SU-DHL-6 (cell line): ENCODE results near the gene MRPL54.

Experiments used
- CTCF ChIP-seq: fragments of 200-600 bp; sonication (generic); IDR thresholded peaks from one replicate; pipeline ENCODE4 v1.5.1; 2017; ENCODE audit warnings: antibody characterized with exemption, mild to moderate bottlenecking, low read length, moderate library complexity; ENCODE audit not compliant: insufficient read depth, poor library complexity, severe bottlenecking
- EZH2phosphoT487 ChIP-seq: fragments of 200-600 bp; sonication (generic), shearing (Covaris generic); conservative IDR thresholded peaks from 2 replicates; pipeline ENCODE4 v1.6.1; 2018; ENCODE audit warnings: mild to moderate bottlenecking, antibody characterized with exemption, low read length, moderate library complexity, mixed read lengths

DNA sequence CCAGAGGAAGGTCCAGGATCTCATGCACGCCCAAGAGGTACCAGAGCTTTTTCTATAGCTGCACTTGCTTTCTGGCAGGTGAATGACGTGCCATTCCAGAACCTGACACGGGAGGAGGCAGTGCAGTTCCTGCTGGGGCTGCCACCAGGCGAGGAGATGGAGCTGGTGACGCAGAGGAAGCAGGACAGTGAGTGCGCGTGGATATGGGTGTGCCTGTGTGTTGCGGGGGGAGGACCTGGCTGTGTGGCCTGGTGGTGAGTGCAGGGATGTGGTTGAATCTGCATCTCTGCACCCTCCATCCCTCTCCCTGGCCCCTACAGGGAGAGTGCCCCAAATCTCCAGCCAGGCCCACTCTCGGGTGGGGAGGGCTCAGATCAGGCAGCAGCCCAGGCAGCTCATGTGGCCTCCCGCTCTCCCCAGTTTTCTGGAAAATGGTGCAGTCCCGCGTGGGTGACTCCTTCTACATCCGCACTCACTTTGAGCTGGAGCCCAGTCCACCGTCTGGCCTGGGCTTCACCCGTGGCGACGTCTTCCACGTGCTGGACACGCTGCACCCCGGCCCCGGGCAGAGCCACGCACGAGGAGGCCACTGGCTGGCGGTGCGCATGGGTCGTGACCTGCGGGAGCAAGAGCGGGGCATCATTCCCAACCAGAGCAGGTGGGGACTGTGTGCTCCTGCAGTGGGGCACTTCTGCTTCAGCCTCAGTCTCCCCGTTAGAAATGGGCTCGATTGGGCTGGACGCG is 23.8 kb upstream of the MRPL54 start:
- no peak for TF ChIP-seq CTCF
- no peak for TF ChIP-seq EZH2phosphoT487
